CD14-positive monocyte (primary cell): ENCODE measurements around the gene BCDIN3D. TPM values are rescaled to one million over a fixed set of nuclear protein-coding genes. Genes with fewer than 3 reads are reported as not detected.

Experiments
- DNase-seq, 3 donors: peaks; one replicate each; pipeline ENCODE4 v3.0.0-alpha.2; 2011 to 2022
- H2AFZ ChIP-seq: 2 replicates; pipeline ENCODE4 v1.6.0; 2012; ENCODE audit warnings: mild to moderate bottlenecking, low read depth, low read length, inconsistent platforms; ENCODE audit not compliant: insufficient read depth, poor library complexity, severe bottlenecking
- H3K27ac ChIP-seq, 2 donors: 1 replicate in 1 of 2; 2 replicates in 1 of 2; pipeline ENCODE4 v1.5.1; 2012 to 2013; ENCODE audit warnings: low read length in 2 of 2, control low read depth in 1 of 2, inconsistent platforms in 1 of 2, low read depth in 1 of 2, mild to moderate bottlenecking in 1 of 2
- H3K27me3 ChIP-seq, 2 donors: one replicate each; pipeline versions ENCODE4 v1.6.0 to v1.6.1; 2011 to 2013; ENCODE audit warnings: low read length in 2 of 2; ENCODE audit not compliant: control insufficient read depth in 2 of 2, insufficient read depth in 2 of 2
- H3K36me3 ChIP-seq, 2 donors: replicated peaks in 1 of 2; 1 replicate in 1 of 2; 2 replicates in 1 of 2; pipeline versions ENCODE4 v1.5.1 to v1.6.1; 2012 to 2013; ENCODE audit warnings: low read length in 2 of 2, control low read depth in 1 of 2, inconsistent platforms in 1 of 2, mild to moderate bottlenecking in 1 of 2; ENCODE audit not compliant: insufficient read depth in 2 of 2, control insufficient read depth in 1 of 2
- H3K4me1 ChIP-seq, 2 donors: 1 replicate in 1 of 2; 2 replicates in 1 of 2; pipeline versions ENCODE4 v1.5.1 to v1.6.1; 2012 to 2013; ENCODE audit warnings: low read length in 2 of 2, control low read depth in 1 of 2, inconsistent platforms in 1 of 2, mild to moderate bottlenecking in 1 of 2, moderate library complexity in 1 of 2; ENCODE audit not compliant: insufficient read depth in 2 of 2, control insufficient read depth in 1 of 2
- H3K4me2 ChIP-seq: replicated peaks from 2 replicates; pipeline ENCODE3; 2012; ENCODE audit warnings: low read length, moderate library complexity, mild to moderate bottlenecking; ENCODE audit not compliant: poor library complexity, severe bottlenecking; ENCODE audit errors: extremely low read depth
- H3K4me3 ChIP-seq, 3 experiments: fragments of 200-600 bp in 1 of 3; sonication (generic) in 1 of 3; replicated peaks in 1 of 3; 1 replicate in 2 of 3; 2 replicates in 1 of 3; pipeline ENCODE4 v1.5.1; 2011 to 2013; ENCODE audit warnings: low read length in 3 of 3, mild to moderate bottlenecking in 3 of 3, control low read depth in 2 of 3, low read depth in 2 of 3, inconsistent platforms in 1 of 3, moderate library complexity in 1 of 3
- H3K79me2 ChIP-seq: 2 replicates; pipeline ENCODE4 v1.6.0; 2012; ENCODE audit warnings: mild to moderate bottlenecking, control low read depth, inconsistent platforms, low read length, moderate library complexity; ENCODE audit not compliant: insufficient read depth
- H3K9ac ChIP-seq: 2 replicates; pipeline ENCODE4 v1.6.0; 2017; ENCODE audit warnings: low read length, mild to moderate bottlenecking; ENCODE audit not compliant: insufficient read depth, poor library complexity, severe bottlenecking
- H3K9me3 ChIP-seq, 2 donors: replicated peaks in 1 of 2; 1 replicate in 1 of 2; 2 replicates in 1 of 2; pipeline versions ENCODE4 v1.5.1 to v1.6.1; 2012 to 2013; ENCODE audit warnings: low read length in 2 of 2, control low read depth in 1 of 2; ENCODE audit not compliant: control insufficient read depth in 1 of 2, insufficient read depth in 1 of 2
- H4K20me1 ChIP-seq: 2 replicates; pipeline ENCODE4 v1.6.0; 2012; ENCODE audit warnings: mild to moderate bottlenecking, low read length, control low read depth, moderate library complexity; ENCODE audit not compliant: insufficient read depth
- H3K27ac Mint-ChIP-seq, 7 donors: one replicate each; pipeline ENCODE4 v1.8.0; 2020; ENCODE audit warnings: mild to moderate bottlenecking in 7 of 7, mixed read lengths in 7 of 7, moderate library complexity in 6 of 7, inconsistent platforms in 2 of 7
- H3K27me3 Mint-ChIP-seq, 3 donors: one replicate each; pipeline ENCODE4 v1.8.0; 2021 to 2022; ENCODE audit warnings: low read depth in 3 of 3, mild to moderate bottlenecking in 3 of 3, mixed read lengths in 3 of 3, moderate library complexity in 3 of 3, inconsistent platforms in 1 of 3
- H3K36me3 Mint-ChIP-seq, 2 donors: one replicate each; pipeline ENCODE4 v1.8.0; 2020; ENCODE audit warnings: mixed read lengths in 2 of 2, inconsistent platforms in 1 of 2, mild to moderate bottlenecking in 1 of 2
- H3K4me1 Mint-ChIP-seq: one replicate; pipeline ENCODE4 v1.8.0; 2020; ENCODE audit warnings: mild to moderate bottlenecking, mixed read lengths
- H3K4me3 Mint-ChIP-seq, 2 donors: one replicate each; pipeline ENCODE4 v1.8.0; 2020; ENCODE audit warnings: mild to moderate bottlenecking in 2 of 2, mixed read lengths in 2 of 2, moderate library complexity in 1 of 2
- H3K9me3 Mint-ChIP-seq, 7 donors: one replicate each; pipeline ENCODE4 v1.8.0; 2020 to 2022; ENCODE audit warnings: mixed read lengths in 7 of 7, mild to moderate bottlenecking in 6 of 7, moderate library complexity in 6 of 7, inconsistent platforms in 2 of 7
- WGBS: methylation state at CpG from one replicate; pipeline ENCODE4 v1.1.5; 2013; ENCODE audit warnings: missing lambda C conversion rate; ENCODE audit not compliant: insufficient coverage; 5-methylcytosine and 5-hydroxymethylcytosine counted together
- intact Hi-C, 2 donors: fragments of 100-400 bp; cut with micrococcal nuclease; formaldehyde crosslinking; loops; one replicate each; pipeline versions ENCODE4 v1.15.0 to v1.15.1; 2023
- polyA plus RNA-seq, 3 donors: library from polyadenylated mRNA; depleted of rRNA in 1 of 3; unstranded in 2 of 3; stranded (reverse) in 1 of 3; fragments of 300-500 nt in 2 of 3; fragments of >200 nt in 1 of 3; fragmentation: Illumina TruSeq in 2 of 3; gene quantifications; 1 replicate in 2 of 3; 2 replicates in 1 of 3; pipeline ENCODE4 v1.2.3, GENCODE V29; 2012 to 2021
- TF ChIP-seq, protein P1 (sequence below): fragments of 200-600 bp; IDR thresholded peaks from one replicate; pipeline ENCODE4 v1.8.0; 2022; ENCODE audit warnings: antibody characterized with exemption, mild to moderate bottlenecking

The BCDIN3D gene
- polyA plus RNA-seq, 3 donors = 0.71 to 1.2 (median 1.0) TPM

DNA sequence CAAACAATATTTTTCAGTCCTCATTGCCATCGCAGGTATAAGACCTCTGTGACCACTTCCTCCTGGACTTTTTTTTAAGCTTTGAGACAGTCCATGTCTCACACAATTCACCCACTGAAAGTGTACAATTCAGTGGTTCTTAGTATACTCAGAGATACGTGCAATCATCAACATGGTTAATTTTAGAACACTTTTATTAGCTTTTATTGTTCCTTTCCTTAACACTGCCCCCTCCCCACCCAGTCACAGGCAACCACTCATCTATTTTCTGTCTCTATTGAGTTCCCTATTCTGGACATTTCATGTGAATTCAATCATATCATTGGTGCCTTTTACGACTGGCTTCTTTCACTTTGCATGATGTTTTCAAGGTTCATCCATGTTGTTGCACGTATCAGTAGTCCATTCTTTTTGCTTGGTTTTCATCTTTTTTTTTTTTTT lies 30.9 kb downstream of the BCDIN3D start:
- Histone ChIP-seq H4K20me1 (peaks cover 69% of the 10 kb centered on the region), H3K36me3 (peaks cover 14 to 45% of the 10 kb centered on the region in 2 donors), H3K79me2 (peaks cover 42% of the 10 kb centered on the region), H3K27ac (no peak overlapping the region), H3K4me2 (no peak overlapping the region), H3K9ac (no peak overlapping the region), H2AFZ (no peak overlapping the region), H3K4me3 (no peak overlapping the region), H3K27me3 (no peaks in the 10 kb centered on the region), H3K4me1 (peaks cover 11% of the 10 kb centered on the region in 2 donors), H3K9me3 (no peaks in the 10 kb centered on the region)
- TF ChIP-seq, protein P1, sequence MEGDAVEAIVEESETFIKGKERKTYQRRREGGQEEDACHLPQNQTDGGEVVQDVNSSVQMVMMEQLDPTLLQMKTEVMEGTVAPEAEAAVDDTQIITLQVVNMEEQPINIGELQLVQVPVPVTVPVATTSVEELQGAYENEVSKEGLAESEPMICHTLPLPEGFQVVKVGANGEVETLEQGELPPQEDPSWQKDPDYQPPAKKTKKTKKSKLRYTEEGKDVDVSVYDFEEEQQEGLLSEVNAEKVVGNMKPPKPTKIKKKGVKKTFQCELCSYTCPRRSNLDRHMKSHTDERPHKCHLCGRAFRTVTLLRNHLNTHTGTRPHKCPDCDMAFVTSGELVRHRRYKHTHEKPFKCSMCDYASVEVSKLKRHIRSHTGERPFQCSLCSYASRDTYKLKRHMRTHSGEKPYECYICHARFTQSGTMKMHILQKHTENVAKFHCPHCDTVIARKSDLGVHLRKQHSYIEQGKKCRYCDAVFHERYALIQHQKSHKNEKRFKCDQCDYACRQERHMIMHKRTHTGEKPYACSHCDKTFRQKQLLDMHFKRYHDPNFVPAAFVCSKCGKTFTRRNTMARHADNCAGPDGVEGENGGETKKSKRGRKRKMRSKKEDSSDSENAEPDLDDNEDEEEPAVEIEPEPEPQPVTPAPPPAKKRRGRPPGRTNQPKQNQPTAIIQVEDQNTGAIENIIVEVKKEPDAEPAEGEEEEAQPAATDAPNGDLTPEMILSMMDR = no peak
- Mint-ChIP-seq H3K9me3 (no peaks in the 10 kb centered on the region), H3K36me3 (peaks cover 44 to 51% of the 10 kb centered on the region in 2 donors), H3K4me3 (no peak overlapping the region), H3K27ac (peak overlapping the region in 1 of 7 donors; percentile 54), H3K4me1 (peaks cover 24% of the 10 kb centered on the region), H3K27me3 (no peaks in the 10 kb centered on the region)
- no peak for DNase-seq
- 78% methylated on average over 3 of the region's 4 CpGs for WGBS
- intact Hi-C loops = no loop called here

GRCh38 chr12:49811136-49811535 lies 31.8 kb downstream of the BCDIN3D start:
- peaks cover 43 to 47% of the 10 kb centered on the region in 2 donors for H3K36me3 Mint-ChIP-seq
- H3K27me3 ChIP-seq = no peaks in the 10 kb centered on the region
- WGBS = 100% methylated on average over 5 of the region's 5 CpGs
- DNase-seq = no peak
- H3K27ac Mint-ChIP-seq = no peak overlapping the region
- TF ChIP-seq, protein P1 = no peak
- intact Hi-C loops = no loop called here
- H3K4me1 ChIP-seq = peaks cover 9 to 11% of the 10 kb centered on the region in 2 donors
- no peak overlapping the region for H3K4me2 ChIP-seq
- peaks cover 42% of the 10 kb centered on the region for H3K79me2 ChIP-seq
- no peak overlapping the region for H3K4me3 ChIP-seq
- H4K20me1 ChIP-seq = peaks cover 78% of the 10 kb centered on the region
- H3K27ac ChIP-seq = no peak overlapping the region
- no peak overlapping the region for H3K9ac ChIP-seq
- no peaks in the 10 kb centered on the region for H3K9me3 Mint-ChIP-seq
- no peaks in the 10 kb centered on the region for H3K27me3 Mint-ChIP-seq
- H2AFZ ChIP-seq = no peak overlapping the region
- no peaks in the 10 kb centered on the region for H3K9me3 ChIP-seq
- H3K36me3 ChIP-seq = peaks cover 16 to 46% of the 10 kb centered on the region in 2 donors
- peaks cover 24% of the 10 kb centered on the region for H3K4me1 Mint-ChIP-seq
- no peak overlapping the region for H3K4me3 Mint-ChIP-seq
